ENCODE results near the gene CLSTN2.

CLSTN2 gene

GRCh38 chr3:140186421-140186920, 251.5 kb downstream of the CLSTN2 start (continued):
- TF ChIP-seq ZNF2 (tag by site-specific recombination; IDR thresholded peaks at IDR 0.05) (no peak), TSHZ1 (tag by site-specific recombination; IDR thresholded peaks at IDR 0.05; ENCODE audit: borderline replicate concordance) (peak; percentile 76), SCRT1 (tag by site-specific recombination; IDR thresholded peaks at IDR 0.05; ENCODE audit: borderline replicate concordance) (0 out of 2 replicates have a peak, but pooled peaks have one; percentile 30), KLF16 (tag by site-specific recombination; IDR thresholded peaks at IDR 0.05) (no peak), ZBTB1 (tag by site-specific recombination; IDR thresholded peaks at IDR 0.05) (no peak), ZFP37 (tag by site-specific recombination; IDR thresholded peaks at IDR 0.05) (peak; percentile 59; the same call in 1 of the 2 replicates), FEZF1 (tag by site-specific recombination; IDR thresholded peaks at IDR 0.05) (peak; percentile 87), ZNF561 (tag by site-specific recombination; IDR thresholded peaks at IDR 0.05; ENCODE audit: borderline replicate concordance) (0 out of 2 replicates have a peak, but pooled peaks have one; percentile 65), KLF8 (tag by site-specific recombination; IDR thresholded peaks at IDR 0.05) (peak; percentile 75), REST (tag by site-specific recombination; IDR thresholded peaks at IDR 0.05) (no peak), ZEB2 (tag by site-specific recombination; IDR thresholded peaks at IDR 0.05) (peak; percentile 93), BCL11A (tag by site-specific recombination; IDR thresholded peaks at IDR 0.05; ENCODE audit: low read depth) (peak; percentile 70; the same call in 1 of the 2 replicates), ZNF510 (tag by site-specific recombination; IDR thresholded peaks at IDR 0.05; ENCODE audit: insufficient replicate concordance) (peak; percentile 9), REPIN1 (tag by site-specific recombination; IDR thresholded peaks at IDR 0.05; ENCODE audit: low read depth) (no peak), KLF10 (tag by site-specific recombination; IDR thresholded peaks at IDR 0.05) (peak; percentile 84), MEIS1 (CRISPR knock-in tag; IDR thresholded peaks at IDR 0.05; ENCODE audit: borderline replicate concordance) (no peak), ZBTB48 (tag by site-specific recombination; IDR thresholded peaks at IDR 0.05) (no peak), YY2 (tag by site-specific recombination; IDR thresholded peaks at IDR 0.05) (no peak), ZNF391 (tag by site-specific recombination; IDR thresholded peaks at IDR 0.05; ENCODE audit: borderline replicate concordance, low read depth) (peak; percentile 70), OSR2 (tag by site-specific recombination; IDR thresholded peaks at IDR 0.05) (peak; percentile 95), MZF1 (tag by site-specific recombination; IDR thresholded peaks at IDR 0.05; ENCODE audit: borderline replicate concordance) (0 out of 2 replicates have a peak, but pooled peaks have one; percentile 41), ZSCAN23 (tag by site-specific recombination; IDR thresholded peaks at IDR 0.05) (0 out of 2 replicates have a peak, but pooled peaks have one; percentile 52), ZNF843 (tag by site-specific recombination; IDR thresholded peaks at IDR 0.05) (peak; percentile 99), ZNF660 (tag by site-specific recombination; IDR thresholded peaks at IDR 0.05) (peak; percentile 48; the same call in 1 of the 2 replicates), ZNF571 (tag by site-specific recombination; IDR thresholded peaks at IDR 0.05) (no peak), TRIM28 (IDR thresholded peaks at IDR 0.05; ENCODE audit: borderline replicate concordance, low read length) (no peak)
- TF ChIP-seq, protein P1, sequence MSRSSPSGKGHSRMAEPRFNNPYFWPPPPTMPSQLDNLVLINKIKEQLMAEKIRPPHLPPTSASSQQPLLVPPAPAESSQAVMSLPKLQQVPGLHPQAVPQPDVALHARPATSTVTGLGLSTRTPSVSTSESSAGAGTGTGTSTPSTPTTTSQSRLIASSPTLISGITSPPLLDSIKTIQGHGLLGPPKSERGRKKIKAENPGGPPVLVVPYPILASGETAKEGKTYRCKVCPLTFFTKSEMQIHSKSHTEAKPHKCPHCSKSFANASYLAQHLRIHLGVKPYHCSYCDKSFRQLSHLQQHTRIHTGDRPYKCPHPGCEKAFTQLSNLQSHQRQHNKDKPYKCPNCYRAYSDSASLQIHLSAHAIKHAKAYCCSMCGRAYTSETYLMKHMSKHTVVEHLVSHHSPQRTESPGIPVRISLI (tag by site-specific recombination; IDR thresholded peaks at IDR 0.05) = peak; percentile 85
- TF ChIP-seq, protein P2, sequence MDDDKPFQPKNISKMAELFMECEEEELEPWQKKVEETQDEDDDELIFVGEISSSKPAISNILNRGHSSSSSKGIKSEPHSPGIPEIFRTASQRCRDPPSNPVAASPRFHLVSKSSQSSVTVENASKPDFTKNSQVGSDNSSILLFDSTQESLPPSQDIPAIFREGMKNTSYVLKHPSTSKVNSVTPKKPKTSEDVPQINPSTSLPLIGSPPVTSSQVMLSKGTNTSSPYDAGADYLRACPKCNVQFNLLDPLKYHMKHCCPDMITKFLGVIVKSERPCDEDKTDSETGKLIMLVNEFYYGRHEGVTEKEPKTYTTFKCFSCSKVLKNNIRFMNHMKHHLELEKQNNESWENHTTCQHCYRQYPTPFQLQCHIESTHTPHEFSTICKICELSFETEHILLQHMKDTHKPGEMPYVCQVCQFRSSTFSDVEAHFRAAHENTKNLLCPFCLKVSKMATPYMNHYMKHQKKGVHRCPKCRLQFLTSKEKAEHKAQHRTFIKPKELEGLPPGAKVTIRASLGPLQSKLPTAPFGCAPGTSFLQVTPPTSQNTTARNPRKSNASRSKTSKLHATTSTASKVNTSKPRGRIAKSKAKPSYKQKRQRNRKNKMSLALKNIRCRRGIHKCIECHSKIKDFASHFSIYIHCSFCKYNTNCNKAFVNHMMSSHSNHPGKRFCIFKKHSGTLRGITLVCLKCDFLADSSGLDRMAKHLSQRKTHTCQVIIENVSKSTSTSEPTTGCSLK (tag by site-specific recombination; IDR thresholded peaks at IDR 0.05) = no peak
- TF ChIP-seq, protein P3, sequence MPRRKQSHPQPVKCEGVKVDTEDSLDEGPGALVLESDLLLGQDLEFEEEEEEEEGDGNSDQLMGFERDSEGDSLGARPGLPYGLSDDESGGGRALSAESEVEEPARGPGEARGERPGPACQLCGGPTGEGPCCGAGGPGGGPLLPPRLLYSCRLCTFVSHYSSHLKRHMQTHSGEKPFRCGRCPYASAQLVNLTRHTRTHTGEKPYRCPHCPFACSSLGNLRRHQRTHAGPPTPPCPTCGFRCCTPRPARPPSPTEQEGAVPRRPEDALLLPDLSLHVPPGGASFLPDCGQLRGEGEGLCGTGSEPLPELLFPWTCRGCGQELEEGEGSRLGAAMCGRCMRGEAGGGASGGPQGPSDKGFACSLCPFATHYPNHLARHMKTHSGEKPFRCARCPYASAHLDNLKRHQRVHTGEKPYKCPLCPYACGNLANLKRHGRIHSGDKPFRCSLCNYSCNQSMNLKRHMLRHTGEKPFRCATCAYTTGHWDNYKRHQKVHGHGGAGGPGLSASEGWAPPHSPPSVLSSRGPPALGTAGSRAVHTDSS (tag by site-specific recombination; IDR thresholded peaks at IDR 0.05) = 0 out of 2 replicates have a peak, but pooled peaks have one; percentile 26

All from HEK293 (cell line).